Right ventricle myocardium superior (tissue), 1 donor: ENCODE measurements around the gene FOXN1. TPM values are rescaled to one million over a fixed set of nuclear protein-coding genes. Genes with fewer than 3 reads are reported as not detected.

ENCODE experiments used
- ATAC-seq: fragments of 200-7000 bp; cut with Tn5 transposase; one replicate; pipeline ENCODE4 v1.9.1; 2020; ENCODE audit warnings: mild to moderate bottlenecking; ENCODE audit not compliant: poor library complexity
- DNase-seq: peaks from one replicate; pipeline ENCODE4 v3.0.0-alpha.2; 2020
- intact Hi-C: fragments of 100-400 bp; cut with DNase I; formaldehyde crosslinking; loops from one replicate; pipeline ENCODE4 v1.11.2; 2022
- total RNA-seq: library from RNA; stranded (reverse); fragmentation: NEBNext Ultra II Directional; extraction: Animal tissue kit (Norgen Biotek cat#: 25700); gene quantifications from one replicate; pipeline ENCODE4 v1.2.1, GENCODE V29; 2021
- donor health status: DM: no; HTN: yes; CAD: no; lungs with severe emphysema.

The FOXN1 gene
- total RNA-seq, 1 donor from 2014 or later: not detected

DNA sequence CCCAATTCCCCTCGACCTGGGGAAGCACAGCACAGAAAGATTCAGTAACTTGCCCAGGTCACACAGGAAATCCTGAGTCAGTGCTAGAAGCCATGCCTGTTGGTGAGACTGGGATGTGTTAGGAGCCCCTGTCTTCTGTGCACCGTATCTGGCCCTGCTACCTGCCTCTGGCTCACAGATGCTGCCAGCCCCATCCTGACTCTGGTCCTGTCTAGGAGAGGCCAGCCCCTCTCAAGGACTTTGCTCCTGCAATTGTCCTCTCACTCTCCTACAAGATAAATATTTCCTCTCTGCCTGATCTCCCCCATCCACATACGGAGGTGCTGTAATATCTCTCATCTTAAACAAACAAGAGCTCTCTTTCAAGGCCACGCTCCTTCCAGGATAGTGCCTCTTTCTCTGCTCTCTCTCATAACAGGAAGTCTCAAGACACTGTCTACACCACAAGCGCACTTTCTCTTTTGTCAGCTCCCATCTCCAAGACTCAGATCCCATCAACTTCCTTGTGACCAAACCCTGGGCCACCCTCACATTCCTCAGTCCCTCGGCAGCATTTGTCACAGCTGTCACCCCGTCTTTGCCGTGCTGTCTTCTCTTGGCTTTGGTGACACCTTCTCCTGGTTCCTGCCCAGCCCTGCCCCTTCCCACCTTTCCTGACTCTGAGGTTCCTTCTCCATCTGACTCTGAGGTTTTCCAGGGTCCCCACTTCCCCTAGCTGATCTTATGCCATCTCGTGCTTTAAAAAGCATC, 30.8 kb upstream of the FOXN1 start:
- ATAC-seq: no peak
- intact Hi-C loops: no loop called here
- no peak for DNase-seq

DNA sequence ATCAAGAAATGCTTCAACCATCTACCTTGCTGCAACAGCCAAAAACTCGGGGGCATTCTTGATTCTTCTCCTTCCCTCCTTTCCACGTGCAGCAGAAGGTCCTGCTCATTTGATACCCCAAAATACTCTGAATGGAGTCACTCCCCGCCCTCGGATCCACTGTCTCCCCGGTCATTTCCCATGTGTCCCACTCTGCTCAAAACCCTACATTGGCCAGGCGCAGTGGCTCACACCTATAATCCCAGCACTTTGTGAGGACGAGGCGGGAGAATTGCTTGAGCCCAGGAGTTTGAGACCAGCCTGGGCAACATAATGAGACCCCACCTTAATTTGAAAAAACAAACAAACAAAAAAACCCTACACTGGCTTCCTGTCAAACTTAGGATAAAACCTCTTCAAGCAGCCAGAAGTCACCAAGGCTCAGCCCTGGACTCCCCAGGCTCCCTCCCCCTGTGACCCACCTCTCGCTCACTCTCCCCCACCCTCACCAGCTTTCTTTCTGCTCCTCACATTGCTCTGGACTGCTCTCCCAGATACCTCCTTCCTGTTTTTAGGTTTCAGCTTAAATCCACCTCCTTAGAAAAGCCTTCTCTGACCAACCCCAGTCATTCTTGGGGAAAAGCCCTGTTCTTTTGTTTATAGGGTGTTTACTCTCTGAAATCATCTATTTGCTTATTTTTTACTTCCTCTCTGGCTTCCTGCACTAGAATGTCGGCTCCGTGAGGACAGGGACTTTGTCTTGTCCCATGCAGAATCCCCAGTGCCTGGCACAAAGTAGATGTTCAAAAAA, 29.9 kb upstream of the FOXN1 start:
- ATAC-seq (no peak), DNase-seq (no peak)
- intact Hi-C loops: no loop called here

GRCh38 chr17:28477928-28478327, 28.2 kb upstream of the FOXN1 start:
- no peak for DNase-seq
- no peak for ATAC-seq
- intact Hi-C loops: no loop called here

DNA sequence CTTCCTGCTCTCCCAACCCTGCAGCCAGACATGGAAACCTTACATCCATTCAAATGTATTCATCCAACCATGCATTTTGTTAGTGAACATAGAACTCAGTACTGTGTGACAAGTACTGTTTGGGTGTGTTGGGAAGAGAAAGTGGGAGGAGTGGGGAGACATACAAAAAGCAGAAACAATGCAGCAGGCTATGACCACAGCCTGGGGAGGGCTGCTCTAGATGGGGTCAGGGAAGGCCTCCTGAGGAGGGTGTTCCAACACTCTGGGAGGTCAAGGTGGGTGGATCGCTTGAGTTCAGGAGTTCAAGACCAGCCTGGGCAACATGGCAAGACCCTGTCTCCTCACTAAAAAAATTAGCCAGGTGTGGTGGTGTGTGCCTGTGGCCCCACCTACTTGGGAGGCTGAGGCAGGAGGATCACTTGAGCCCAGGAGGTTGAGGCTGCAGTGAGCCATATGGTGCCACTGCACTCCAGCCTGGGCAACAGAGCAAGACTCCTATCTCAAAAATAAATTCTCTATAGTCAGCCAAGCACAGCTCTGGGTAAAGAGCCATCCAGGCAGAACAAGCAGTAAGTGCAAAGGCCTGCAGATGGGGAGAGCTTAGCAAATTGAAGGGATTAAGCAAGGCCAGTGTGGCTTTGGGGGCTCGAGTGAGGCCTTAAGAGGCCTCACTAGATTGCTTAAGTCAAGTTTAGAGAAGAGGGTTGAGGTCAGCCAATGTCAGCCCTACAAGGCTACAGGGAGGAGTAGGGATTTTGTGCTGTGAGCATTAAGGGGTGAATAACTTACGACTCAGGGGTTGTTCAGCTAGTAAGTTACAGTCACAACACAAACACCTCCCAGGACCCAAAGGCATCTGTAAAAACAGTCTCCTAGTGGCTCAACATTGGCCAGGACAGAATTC, 27.2 kb upstream of the FOXN1 start:
- DNase-seq (no peak), ATAC-seq (no peak)
- intact Hi-C loops: no loop called here

GRCh38 chr17:28480278-28480677, 25.9 kb upstream of the FOXN1 start:
- no peak for DNase-seq
- no peak for ATAC-seq
- intact Hi-C loops: no loop called here

DNA sequence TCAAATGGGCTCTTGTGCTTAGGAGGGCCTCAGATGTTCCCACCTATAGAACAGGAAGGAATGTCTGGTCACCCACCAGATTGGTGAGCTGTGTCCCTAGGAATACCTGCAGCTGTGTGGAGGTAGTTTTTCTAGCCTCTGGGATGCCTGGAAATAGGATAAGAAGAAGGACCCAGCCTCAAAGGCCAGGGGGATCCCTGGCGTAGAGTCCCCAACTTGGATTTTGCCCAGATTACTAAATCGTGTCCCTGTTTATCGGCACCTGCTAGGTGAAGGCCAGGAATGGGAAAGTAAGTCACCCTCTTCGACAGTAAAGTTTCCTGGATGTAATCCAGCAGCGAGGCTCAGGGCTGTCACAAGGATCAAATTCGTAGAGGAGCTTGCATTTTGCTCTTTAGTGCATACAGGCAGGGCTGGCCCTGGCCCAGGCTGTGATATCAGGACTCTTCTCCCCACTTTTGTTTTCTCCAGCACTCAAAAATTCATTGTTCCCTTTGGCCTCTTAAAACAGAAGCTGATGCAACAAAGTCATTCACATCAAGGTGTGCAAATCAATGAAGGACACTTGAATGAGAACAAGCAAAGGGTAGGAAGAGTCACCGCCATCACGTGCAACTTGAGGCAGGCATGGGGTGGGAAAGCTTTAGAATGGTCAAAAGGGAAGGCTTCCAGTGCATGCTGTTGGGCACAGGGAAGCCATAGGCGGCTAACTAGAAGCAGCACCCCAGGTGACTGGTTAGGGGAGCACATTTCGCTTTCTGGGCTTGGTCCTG, 25.2 kb upstream of the FOXN1 start:
- no peak for ATAC-seq
- intact Hi-C loops: no loop called here

DNA sequence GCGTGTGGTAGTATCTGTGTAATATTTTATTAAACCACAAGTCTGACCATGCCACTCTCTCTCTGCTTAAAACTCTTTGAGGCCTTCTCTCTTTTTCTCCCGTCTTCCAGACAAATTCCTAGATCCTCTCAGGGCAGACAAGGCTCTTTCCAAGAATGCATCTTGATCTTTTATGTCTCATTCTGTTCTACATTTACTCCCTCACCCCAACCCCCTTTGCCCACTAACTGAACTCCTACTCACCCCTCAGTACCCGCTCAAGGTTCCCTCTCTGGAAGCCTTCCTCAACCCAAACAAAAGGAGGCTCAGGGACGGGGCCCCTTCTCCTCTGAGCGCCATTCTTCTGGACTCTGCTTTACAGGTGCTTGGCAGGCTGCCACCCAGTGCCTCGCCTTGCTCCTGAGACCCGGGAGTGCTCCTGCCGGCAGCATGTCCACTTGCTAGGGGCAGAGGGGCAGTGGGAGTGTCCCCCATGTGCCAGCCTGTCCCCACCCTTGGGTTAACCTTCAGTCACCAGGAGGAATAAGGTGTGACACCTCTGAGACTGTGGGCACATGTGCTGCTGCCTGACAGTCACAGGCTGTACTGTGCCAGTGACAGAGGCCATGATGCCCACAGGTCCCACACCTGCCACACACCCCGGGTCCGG, 23.5 kb upstream of the FOXN1 start:
- ATAC-seq (no peak), DNase-seq (no peak)
- intact Hi-C loops: no loop called here

More for the DNA sequence above, 25.2 kb upstream of the FOXN1 start:
- DNase-seq: no peak

DNA sequence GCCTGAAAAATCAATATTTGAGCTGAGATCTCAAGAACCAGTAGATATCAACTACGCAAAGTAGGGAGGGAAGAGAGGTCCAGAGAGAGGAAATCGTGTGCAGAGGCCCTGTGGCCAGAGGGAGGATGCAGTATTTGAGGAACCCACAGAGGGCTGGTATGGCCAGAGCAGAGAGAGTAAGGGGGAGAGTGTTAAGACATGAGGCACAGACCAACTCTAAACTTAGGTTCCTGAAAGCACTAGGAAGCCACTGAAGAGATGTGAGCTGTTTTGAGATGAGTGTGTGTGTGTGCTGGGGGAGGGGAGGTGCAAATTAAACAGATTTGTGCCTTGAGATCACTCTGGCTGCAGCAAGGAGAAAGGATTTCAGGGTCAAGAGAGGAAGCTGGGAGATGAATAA, 21.9 kb upstream of the FOXN1 start:
- DNase-seq (no peak), ATAC-seq (no peak)
- intact Hi-C loops: no loop called here

GRCh38 chr17:28485049-28485448, 21.1 kb upstream of the FOXN1 start:
- intact Hi-C loops: no loop called here
- ATAC-seq: no peak
- DNase-seq: no peak

DNA sequence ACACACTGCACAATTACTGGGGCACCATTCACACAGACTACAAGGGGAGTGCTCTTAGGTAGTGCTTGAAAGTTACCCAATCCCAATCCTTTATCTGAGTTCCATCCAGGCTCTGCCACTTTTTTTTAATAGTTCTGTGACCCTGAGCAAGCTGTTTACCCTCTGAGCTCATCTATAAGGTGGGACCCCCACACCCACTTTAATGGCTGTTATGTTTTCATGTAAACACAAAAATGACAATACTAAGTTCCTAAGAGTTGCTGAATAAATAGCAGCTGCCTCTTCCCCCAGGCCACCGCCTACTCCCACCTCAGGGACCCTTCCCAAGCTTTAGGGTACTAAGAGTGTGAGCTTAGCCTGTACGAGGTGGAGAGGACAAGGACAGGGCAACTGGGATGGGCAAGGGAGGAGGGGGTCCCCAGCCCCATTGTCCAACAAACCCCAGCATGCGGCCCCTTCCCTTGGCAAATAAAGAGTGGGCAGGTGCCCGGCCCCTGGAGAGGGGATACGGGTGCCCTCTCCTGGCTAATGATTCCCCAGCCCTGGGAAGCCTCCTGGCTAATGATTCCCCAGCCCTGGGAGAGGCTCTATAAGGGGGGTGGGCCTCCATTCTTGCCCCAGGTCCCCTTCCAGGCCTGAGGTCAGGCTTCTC, 18.1 kb upstream of the FOXN1 start:
- no peak for ATAC-seq
- DNase-seq: no peak
- intact Hi-C loops: no loop called here

- intact Hi-C loops: no loop called here
- DNase-seq: no peak
Observed at GRCh38 chr17:28488533-28489276, 17.4 kb upstream of the FOXN1 start.

DNA sequence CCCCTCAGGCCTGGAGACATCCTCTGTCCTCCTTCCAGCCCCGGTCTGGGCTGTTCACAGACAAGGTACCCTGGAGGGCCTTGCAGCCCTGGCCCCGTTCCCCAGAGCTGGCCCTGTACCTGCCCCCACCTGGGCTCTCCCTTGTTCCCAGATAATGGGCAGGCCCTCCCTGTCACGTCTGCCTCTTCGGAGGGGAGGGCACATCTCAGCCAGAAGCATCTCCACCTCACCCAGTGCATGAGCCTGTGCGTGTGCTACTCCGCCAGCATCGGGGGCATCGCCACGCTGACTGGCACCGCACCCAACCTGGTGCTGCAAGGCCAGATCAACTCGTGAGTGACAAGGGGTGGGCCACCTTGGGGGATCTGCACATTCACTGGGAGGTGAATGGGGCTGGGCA, 14.9 kb upstream of the FOXN1 start:
- intact Hi-C loops: no loop called here
- no peak for ATAC-seq
- DNase-seq: no peak

More at GRCh38 chr17:28488533-28489276, 17.4 kb upstream of the FOXN1 start:
- no peak for ATAC-seq

DNA sequence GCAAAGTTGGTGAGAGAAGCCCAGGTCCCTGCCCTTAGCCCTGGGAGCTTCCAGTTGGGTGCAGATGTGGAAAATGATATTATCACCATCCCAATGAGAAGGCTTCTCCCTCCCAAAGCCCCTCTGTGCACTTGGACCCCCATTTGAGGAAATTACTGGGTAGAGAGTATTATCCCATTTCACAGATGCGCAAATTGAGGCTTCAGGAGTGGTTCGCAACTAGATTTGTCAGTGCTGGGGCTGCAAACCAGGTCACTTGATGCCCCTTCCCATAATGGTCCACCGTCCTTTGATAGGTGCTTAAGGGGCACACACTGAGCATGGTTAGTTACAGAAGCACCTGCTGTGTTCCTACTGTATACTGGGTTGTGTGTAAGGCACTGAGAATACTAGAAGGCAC, 14.3 kb upstream of the FOXN1 start:
- DNase-seq (no peak), ATAC-seq (no peak)
- intact Hi-C loops: no loop called here

DNA sequence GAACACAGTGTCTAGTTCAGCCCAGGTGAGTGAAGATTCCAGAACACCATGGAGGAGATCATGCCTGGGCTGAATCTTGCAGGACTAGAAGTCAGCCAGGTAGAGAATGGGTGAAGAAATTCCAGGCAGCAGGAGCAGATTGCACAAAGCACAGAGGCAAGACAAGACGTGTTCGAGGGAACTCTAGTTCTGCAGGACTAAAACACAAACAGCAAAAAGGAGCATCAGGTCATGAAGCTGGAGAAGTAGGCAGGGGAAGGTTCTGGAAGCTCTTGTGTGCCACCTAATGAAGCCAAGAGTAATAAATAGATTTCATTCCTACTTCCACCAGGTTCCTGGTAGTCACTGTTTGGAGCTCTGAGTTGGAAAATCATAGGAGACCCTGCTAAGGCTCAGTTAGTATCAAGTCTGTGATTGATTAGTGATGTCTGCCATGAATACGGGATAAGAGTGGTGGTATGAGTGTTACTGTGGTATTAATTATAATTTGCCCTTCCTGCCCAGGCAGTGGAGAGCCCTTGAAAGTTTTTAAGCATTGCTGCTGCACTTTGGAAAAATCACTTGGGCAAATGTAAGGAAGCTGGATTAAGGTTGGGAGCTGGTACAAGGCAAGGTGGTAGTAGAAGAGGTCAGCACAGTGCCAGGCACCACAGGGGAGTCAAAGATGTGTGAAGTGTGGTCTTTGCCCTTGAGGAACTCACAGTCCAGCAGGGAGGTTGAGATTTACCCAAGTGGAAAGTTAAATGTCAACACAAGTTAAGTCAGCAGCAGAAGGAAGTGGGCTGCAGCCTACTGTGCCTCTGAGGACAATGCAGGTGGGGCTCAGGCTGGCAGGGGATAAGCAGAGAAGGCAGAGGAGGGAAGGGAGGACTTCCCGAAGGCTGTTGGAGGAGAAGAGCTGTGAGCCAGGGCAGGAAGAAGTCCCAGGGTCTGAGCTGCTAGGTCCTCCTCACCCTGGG, 13.5 kb upstream of the FOXN1 start:
- DNase-seq (no peak), ATAC-seq (no peak)
- intact Hi-C loops: no loop called here

DNA sequence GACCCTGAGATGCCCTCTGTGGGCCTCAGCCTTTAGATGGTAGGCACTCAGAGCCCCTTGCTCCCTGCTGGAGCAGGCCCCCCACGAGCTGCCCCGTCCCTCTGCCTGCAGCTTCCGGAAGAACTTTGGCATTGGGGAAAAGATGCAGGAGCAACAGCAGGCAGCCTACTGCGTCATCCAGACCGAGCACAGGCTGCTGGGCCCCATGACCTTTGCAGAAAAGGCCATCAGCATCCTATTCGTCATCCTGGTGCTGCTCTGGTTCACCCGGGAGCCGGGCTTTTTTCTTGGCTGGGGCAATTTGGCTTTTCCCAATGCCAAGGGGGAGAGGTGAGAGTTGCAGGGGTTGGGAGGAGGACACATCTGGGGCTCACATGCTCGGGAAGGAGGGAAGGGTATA, 12.7 kb upstream of the FOXN1 start:
- DNase-seq (no peak), ATAC-seq (no peak)
- intact Hi-C loops: no loop called here
